Activated CD8-positive, alpha-beta memory T cell treated with anti-CD3 and anti-CD28 coated beads for 1 hour (primary cell): ENCODE data around the gene ZCRB1.
"Not testable (repeated sequence)": the region's sequence is repeated elsewhere in the genome, so short reads cannot be mapped to it uniquely, and the experiment has no call there.

Experiments
- DNase-seq, 2 donors: peaks; one replicate each; pipeline ENCODE4 v3.0.0-alpha.2; 2020; ENCODE audit warnings: low read depth in 1 of 2; ENCODE audit errors: extremely low read depth in 1 of 2

Gene ZCRB1, protein sequence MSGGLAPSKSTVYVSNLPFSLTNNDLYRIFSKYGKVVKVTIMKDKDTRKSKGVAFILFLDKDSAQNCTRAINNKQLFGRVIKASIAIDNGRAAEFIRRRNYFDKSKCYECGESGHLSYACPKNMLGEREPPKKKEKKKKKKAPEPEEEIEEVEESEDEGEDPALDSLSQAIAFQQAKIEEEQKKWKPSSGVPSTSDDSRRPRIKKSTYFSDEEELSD

GRCh38 chr12:42325653-42326474, at the start of gene ZCRB1, which contains the start of gene PPHLN1:
ZCRB1 (minus strand) TSS chr12:42326094; CDS start chr12:42324102, 1,992 bp downstream.
PPHLN1 (plus strand) TSS chr12:42326167; CDS start chr12:42335903, 9,736 bp downstream.
- DNase-seq = peak; percentile 34 to 68

DNA sequence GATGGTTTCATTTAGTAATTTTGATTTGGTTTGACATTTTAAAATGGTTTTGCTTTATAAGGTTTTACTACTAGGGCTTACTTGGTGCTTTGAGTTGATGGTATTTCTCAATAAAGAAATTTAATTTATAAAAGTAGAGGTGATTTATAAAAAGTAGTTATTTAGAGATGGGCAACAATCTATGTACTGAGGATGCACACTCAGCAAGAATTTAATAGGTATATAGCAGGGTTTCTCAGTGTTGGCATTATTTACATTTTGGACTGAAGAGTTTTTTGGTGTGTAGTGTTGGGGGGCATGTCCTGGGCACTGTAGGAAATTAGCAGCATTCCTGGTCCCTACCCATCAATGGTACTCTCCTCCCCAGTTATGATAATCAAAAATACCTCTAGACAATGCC, 47.8 kb upstream of the ZCRB1 start:
- DNase-seq = no peak

GRCh38 chr12:42372154-42372791, 46.4 kb upstream of the ZCRB1 start:
- no peak for DNase-seq

DNA sequence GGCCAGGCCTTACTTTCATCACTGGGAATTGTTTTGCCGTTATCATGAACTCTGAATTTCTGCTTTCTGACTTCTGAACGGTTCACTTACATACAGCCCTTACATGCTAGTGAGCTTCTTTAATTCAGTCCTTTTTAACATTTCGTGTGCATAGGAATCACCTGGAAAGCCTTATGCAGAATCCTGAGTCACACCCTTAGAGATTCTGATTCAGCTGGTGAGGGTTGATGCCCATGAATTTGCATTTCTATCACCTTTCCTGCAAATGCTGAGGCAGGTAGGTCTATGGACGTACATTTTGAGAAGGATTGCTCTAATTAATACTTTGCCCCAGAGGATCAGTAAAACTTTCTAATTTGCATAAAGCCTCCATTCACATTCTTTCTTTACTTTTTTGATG, 44.1 kb upstream of the ZCRB1 start:
- no peak for DNase-seq

- no peak for DNase-seq
Observed at GRCh38 chr12:42365486-42365885, 39.6 kb upstream of the ZCRB1 start.

GRCh38 chr12:42364692-42365091, 38.8 kb upstream of the ZCRB1 start:
- no peak for DNase-seq

DNA sequence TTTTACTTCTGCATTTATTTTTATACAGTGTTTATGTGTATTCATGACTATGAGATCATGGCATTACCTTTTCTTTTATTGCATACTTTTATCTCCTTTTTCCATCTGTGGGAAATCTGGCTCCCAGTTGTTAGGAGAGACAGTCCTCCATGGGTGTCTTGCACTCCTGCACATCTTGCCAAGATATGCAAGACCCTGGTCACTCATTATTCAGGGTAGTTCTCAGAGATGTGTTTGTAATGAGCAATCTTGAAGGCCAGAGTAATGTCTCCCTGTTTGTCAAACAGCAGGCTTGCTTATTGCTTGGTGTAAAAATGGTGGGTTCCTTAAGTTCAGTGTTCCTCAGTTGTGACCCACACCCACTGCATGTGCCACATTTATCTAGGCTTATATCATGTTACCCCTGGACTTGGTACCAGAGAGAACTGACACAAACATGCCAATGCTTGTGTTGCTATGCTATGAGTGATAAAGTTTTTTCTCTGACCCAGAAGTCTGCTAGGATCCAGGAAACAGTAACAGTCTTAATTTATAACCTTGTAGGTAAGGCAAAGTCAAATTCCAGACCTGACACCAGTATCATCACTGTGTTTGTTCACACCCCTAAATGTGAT, 36.9 kb upstream of the ZCRB1 start:
- no peak for DNase-seq

GRCh38 chr12:42361909-42362646, 36.2 kb upstream of the ZCRB1 start:
- DNase-seq = no peak

GRCh38 chr12:42360747-42361403, 35.0 kb upstream of the ZCRB1 start:
- DNase-seq = no peak

GRCh38 chr12:42356344-42356743, 30.4 kb upstream of the ZCRB1 start:
- no peak for DNase-seq

- not testable (repeated sequence) for DNase-seq
Observed at GRCh38 chr12:42350021-42350407, 24.1 kb upstream of the ZCRB1 start.

GRCh38 chr12:42349119-42350020, 23.5 kb upstream of the ZCRB1 start:
- not testable (repeated sequence) for DNase-seq

DNA sequence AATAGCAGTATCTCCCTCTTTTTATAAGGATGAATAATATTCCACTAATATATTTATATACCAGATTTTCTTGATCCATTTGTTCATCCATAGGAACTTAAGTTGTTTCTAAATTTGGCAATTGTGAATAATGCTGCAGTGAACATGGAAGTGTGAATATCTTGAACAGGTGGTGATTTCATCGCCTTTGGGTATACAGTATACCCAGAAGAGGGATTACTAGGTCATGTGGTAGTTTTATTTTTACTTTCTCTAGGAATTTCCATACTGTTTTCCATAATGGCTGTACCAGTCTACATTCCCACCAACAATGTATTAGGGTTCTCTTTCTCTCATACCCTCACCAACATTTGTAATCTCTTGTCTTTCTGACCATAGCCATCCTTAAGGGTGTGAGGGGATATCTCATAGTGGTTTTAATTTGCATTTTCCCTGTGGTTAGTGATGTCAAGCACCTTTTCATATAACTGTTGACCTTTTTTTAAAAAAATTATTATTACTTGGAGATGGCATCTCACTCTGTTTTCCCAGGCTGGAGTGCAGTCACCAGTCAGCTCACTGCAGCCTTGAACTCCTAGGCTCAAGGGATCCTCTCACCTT, 20.6 kb upstream of the ZCRB1 start:
- no peak for DNase-seq

DNA sequence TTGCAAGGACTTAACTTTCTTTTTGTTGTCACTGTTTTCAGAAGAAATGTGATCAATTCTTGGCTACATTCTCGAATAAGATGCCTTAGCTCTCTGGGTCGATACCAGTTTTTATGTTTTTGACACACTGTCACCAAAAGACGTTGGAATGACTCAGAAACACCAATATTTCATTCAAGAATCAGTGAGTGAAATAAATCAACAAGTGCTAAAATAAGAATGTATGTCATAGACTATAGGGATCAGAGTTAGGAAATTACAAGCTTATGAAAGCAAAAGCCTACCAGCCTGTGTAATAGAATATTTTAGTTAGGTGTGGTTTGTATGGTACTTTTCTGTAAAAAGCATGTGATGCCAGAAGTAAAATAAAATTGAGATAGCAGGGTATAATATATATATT, 17.8 kb upstream of the ZCRB1 start:
- DNase-seq = no peak

- DNase-seq = no peak
Observed at GRCh38 chr12:42342028-42342427, 16.1 kb upstream of the ZCRB1 start.

- no peak for DNase-seq
Observed at GRCh38 chr12:42338280-42338679, 12.4 kb upstream of the ZCRB1 start.

GRCh38 chr12:42336286-42336685, 10.4 kb upstream of the ZCRB1 start:
- no peak for DNase-seq
